ENCODE measurements around the gene TSPAN7. TPM values are rescaled to one million over a fixed set of nuclear protein-coding genes. Genes with fewer than 3 reads are reported as not detected.

Gene TSPAN7
- total RNA-seq, 1 donor from 2014 or later = 38.5 TPM

DNA sequence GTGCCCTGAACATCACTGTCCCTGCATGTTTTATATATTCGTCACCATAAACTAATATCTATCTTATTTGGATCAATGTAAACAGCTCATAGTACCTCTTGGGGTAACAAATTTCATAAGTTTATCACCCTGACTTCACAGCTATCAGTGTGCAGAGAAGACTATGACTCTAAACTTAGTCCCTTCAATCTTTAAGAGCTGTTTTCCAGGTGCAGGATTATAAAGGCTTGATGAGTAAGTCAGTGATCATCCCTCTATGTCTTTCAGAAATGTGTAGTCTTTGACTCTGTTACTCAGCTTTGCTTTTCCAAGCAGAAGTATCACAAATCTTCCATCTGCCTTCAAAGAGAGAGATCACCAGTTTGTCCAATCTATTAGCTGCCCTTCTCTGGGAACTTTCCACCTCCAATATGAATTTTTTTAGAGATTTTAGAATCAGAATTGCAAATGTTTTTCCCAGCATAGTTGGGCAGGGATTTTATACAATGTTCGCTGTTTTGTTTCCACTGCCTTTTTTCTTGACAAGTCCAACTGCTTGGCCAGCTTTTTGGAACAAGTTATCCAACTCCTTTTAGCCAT, 45.1 kb upstream of the TSPAN7 start:
- H3K4me1 ChIP-seq = no peaks in the 10 kb centered on the region
- intact Hi-C loops (cut with DNase I) = no loop called here
- no peaks in the 10 kb centered on the region for H3K27me3 ChIP-seq
- no peak for TF ChIP-seq POLR2A (IDR thresholded peaks at IDR 0.05)
- TF ChIP-seq, protein P1, sequence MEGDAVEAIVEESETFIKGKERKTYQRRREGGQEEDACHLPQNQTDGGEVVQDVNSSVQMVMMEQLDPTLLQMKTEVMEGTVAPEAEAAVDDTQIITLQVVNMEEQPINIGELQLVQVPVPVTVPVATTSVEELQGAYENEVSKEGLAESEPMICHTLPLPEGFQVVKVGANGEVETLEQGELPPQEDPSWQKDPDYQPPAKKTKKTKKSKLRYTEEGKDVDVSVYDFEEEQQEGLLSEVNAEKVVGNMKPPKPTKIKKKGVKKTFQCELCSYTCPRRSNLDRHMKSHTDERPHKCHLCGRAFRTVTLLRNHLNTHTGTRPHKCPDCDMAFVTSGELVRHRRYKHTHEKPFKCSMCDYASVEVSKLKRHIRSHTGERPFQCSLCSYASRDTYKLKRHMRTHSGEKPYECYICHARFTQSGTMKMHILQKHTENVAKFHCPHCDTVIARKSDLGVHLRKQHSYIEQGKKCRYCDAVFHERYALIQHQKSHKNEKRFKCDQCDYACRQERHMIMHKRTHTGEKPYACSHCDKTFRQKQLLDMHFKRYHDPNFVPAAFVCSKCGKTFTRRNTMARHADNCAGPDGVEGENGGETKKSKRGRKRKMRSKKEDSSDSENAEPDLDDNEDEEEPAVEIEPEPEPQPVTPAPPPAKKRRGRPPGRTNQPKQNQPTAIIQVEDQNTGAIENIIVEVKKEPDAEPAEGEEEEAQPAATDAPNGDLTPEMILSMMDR (IDR thresholded peaks at IDR 0.05) = no peak
- TF ChIP-seq POLR2AphosphoS5 (IDR thresholded peaks at IDR 0.05; ENCODE audit: insufficient read depth in 1 of 2, low read depth in 1 of 2) = no peak
- DNase-seq (ENCODE audit: extremely low spot score in 2 of 2) = no peak
- no peaks in the 10 kb centered on the region for H3K9me3 ChIP-seq
- H3K4me3 ChIP-seq = no peak overlapping the region
- H3K27ac ChIP-seq = no peak overlapping the region
- H3K36me3 ChIP-seq = no peaks in the 10 kb centered on the region

DNA sequence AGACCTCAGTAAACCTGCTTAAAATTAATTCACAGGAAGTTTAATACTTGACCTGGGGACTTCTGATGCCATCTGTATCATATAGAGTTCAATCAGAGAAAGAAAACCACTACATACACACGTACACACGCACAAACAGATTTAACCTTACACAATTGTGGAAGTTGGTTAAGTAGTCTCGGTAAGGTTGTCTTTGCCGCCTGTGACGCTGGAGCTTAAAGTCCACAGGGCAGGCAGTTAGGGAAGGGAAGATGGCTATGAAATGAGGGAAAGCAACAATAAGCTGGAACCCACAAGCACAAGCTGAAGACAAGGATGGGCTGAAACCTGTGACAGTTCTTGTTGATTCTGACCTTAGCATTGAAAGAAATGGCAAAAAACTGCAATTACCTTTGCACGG, 41.7 kb upstream of the TSPAN7 start:
- DNase-seq (ENCODE audit: extremely low spot score in 2 of 2) = no peak
- Histone ChIP-seq H3K4me1 (no peaks in the 10 kb centered on the region), H3K4me3 (no peak overlapping the region), H3K27ac (no peak overlapping the region), H3K27me3 (no peaks in the 10 kb centered on the region), H3K9me3 (no peaks in the 10 kb centered on the region), H3K36me3 (no peaks in the 10 kb centered on the region)
- intact Hi-C loops (cut with DNase I) = no loop called here
- TF ChIP-seq, protein P1 (IDR thresholded peaks at IDR 0.05) = no peak
- no peak for TF ChIP-seq POLR2AphosphoS5 (IDR thresholded peaks at IDR 0.05; ENCODE audit: insufficient read depth in 1 of 2, low read depth in 1 of 2)
- no peak for TF ChIP-seq POLR2A (IDR thresholded peaks at IDR 0.05)

DNA sequence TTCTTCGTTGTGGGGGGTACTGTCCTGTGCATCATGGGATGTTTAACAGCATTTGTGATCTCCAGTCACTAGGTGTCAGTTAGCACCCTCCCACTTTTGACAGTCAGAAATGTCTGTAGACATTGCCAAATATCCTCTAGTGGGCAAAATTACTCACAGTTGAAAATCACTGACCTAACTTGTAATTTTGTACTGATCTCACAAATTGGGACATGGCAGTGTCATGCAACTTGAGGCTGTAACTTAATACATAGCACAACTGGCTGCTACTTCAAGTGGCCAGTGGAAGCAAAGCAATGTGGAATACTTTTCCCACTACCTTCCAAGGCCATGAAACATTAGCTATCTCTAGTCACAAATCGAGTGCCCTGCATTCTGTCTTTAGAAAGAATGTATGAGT, 23.2 kb upstream of the TSPAN7 start:
- intact Hi-C loops (cut with DNase I) = no loop called here
- no peak overlapping the region for H3K4me3 ChIP-seq
- H3K27me3 ChIP-seq = no peaks in the 10 kb centered on the region
- H3K4me1 ChIP-seq = no peaks in the 10 kb centered on the region
- H3K27ac ChIP-seq = no peak overlapping the region
- DNase-seq (ENCODE audit: extremely low spot score in 2 of 2) = no peak
- TF ChIP-seq POLR2A (IDR thresholded peaks at IDR 0.05) = no peak
- TF ChIP-seq POLR2AphosphoS5 (IDR thresholded peaks at IDR 0.05; ENCODE audit: insufficient read depth in 1 of 2, low read depth in 1 of 2) = no peak
- TF ChIP-seq, protein P1 (IDR thresholded peaks at IDR 0.05) = no peak
- no peaks in the 10 kb centered on the region for H3K36me3 ChIP-seq
- no peaks in the 10 kb centered on the region for H3K9me3 ChIP-seq

DNA sequence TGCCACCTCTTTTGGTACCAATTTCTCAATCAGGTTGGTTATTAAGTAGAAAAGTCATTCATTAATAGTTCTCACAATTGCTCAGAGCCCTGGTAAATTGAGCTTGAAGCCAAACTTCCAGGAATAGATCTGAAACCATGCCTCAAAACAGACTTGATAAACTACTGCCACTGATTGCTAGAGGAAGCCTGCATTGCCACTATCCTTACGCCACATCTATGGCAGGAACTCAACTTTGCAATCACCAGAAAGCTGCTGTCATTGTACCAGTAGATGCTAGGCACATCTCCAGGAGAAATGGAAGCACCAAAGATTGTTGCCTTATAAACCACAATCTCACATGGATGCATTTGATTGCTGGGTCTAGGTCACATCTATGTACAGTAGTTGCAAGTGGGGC, 21.6 kb upstream of the TSPAN7 start:
- Histone ChIP-seq H3K27me3 (no peaks in the 10 kb centered on the region), H3K27ac (no peak overlapping the region), H3K36me3 (no peaks in the 10 kb centered on the region), H3K4me3 (no peak overlapping the region), H3K9me3 (no peaks in the 10 kb centered on the region), H3K4me1 (no peaks in the 10 kb centered on the region)
- TF ChIP-seq POLR2A (IDR thresholded peaks at IDR 0.05) (no peak), POLR2AphosphoS5 (IDR thresholded peaks at IDR 0.05; ENCODE audit: insufficient read depth in 1 of 2, low read depth in 1 of 2) (no peak)
- TF ChIP-seq, protein P1 (IDR thresholded peaks at IDR 0.05) = no peak
- intact Hi-C loops (cut with DNase I) = no loop called here
- no peak for DNase-seq (ENCODE audit: extremely low spot score in 2 of 2)

DNA sequence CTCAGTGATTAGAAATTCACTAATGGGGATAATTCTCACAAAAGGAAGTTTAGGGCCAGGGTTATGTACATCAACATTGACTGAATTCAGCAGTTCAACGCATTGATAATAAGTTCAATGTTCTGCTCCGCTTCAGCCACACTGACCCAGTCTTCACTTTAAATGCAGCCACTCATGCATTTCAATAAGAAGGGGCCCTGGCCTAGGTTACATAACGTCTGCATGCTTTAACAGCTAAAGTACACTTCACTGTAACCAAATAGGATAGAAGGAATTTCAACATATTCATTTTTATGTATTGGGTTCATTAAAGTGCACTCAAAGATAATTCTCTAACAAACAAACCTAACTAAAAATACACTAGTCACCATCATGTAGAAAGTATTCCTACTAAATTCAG, 12.8 kb upstream of the TSPAN7 start:
- Histone ChIP-seq H3K36me3 (no peaks in the 10 kb centered on the region), H3K27ac (no peak overlapping the region), H3K9me3 (no peaks in the 10 kb centered on the region), H3K27me3 (no peaks in the 10 kb centered on the region), H3K4me3 (no peak overlapping the region), H3K4me1 (no peaks in the 10 kb centered on the region)
- intact Hi-C loops (cut with DNase I) = no loop called here
- DNase-seq (ENCODE audit: extremely low spot score in 2 of 2) = no peak
- TF ChIP-seq POLR2A (IDR thresholded peaks at IDR 0.05) (no peak), POLR2AphosphoS5 (IDR thresholded peaks at IDR 0.05; ENCODE audit: insufficient read depth in 1 of 2, low read depth in 1 of 2) (no peak)
- TF ChIP-seq, protein P1 (IDR thresholded peaks at IDR 0.05) = no peak

Measured in vagina (tissue), 2 donors.